Activated T-cell treated with anti-CD3 and anti-CD28 coated beads, Interleukin-2, amount 50 U/mL, for 1 hour (primary cell): ENCODE results near the gene ZFYVE28.

Experiments
- DNase-seq: peaks from one replicate; pipeline ENCODE4 v3.0.0-alpha.2; 2020

ZFYVE28 gene

GRCh38 chr4:2352171-2352570, 66.3 kb downstream of the ZFYVE28 start:
- DNase-seq = peak; percentile 13

GRCh38 chr4:2350982-2351381, 67.5 kb downstream of the ZFYVE28 start:
- peak; percentile 10 for DNase-seq

GRCh38 chr4:2348786-2349185, 69.7 kb downstream of the ZFYVE28 start:
- no peak for DNase-seq

GRCh38 chr4:2347190-2347589, 71.3 kb downstream of the ZFYVE28 start:
- DNase-seq = no peak

GRCh38 chr4:2343476-2343875, 75.0 kb downstream of the ZFYVE28 start:
- DNase-seq = peak; percentile 8

GRCh38 chr4:2341911-2342652, 76.4 kb downstream of the ZFYVE28 start:
- peak; percentile 7 for DNase-seq

GRCh38 chr4:2341261-2341841, 77.1 kb downstream of the ZFYVE28 start:
- DNase-seq = peak; percentile 11

- peak; percentile 10 for DNase-seq
These were observed 78.0 kb downstream of the ZFYVE28 start for GRCh38 chr4:2340272-2341061.

GRCh38 chr4:2339458-2340271, 78.8 kb downstream of the ZFYVE28 start:
- no peak for DNase-seq

GRCh38 chr4:2338754-2339457, 79.5 kb downstream of the ZFYVE28 start:
- DNase-seq = no peak

GRCh38 chr4:2337896-2338295, 80.5 kb downstream of the ZFYVE28 start:
- no peak for DNase-seq

GRCh38 chr4:2337131-2337723, 81.2 kb downstream of the ZFYVE28 start:
- DNase-seq = no peak

GRCh38 chr4:2336659-2337058, 81.8 kb downstream of the ZFYVE28 start:
- DNase-seq = no peak

- DNase-seq = no peak
These were observed 82.7 kb downstream of the ZFYVE28 start for GRCh38 chr4:2335729-2336101.

- DNase-seq = no peak
These were observed 83.4 kb downstream of the ZFYVE28 start for GRCh38 chr4:2334826-2335728.

- no peak for DNase-seq
These were observed 84.4 kb downstream of the ZFYVE28 start for GRCh38 chr4:2333916-2334644.

GRCh38 chr4:2333356-2333841, 85.0 kb downstream of the ZFYVE28 start:
- no peak for DNase-seq

GRCh38 chr4:2332976-2333319, 85.5 kb downstream of the ZFYVE28 start:
- DNase-seq = no peak

GRCh38 chr4:2332201-2332975, 86.1 kb downstream of the ZFYVE28 start:
- no peak for DNase-seq
